K562 (cell line): ENCODE data around the gene TCEANC. TPM values are rescaled to one million over a fixed set of nuclear protein-coding genes. Genes with fewer than 3 reads are reported as not detected.

Experiments
- CBX3 ChIP-seq, 2 experiments: IDR thresholded peaks; 1 replicate in 1 of 2; 2 replicates in 1 of 2; pipeline ENCODE4 v1.6.1; 2012; ENCODE audit warnings: inconsistent platforms in 2 of 2, low read length in 2 of 2, borderline replicate concordance in 1 of 2, control low read depth in 1 of 2
- CBX5 ChIP-seq: IDR thresholded peaks from 2 replicates; pipeline ENCODE4 v1.6.1; 2014; ENCODE audit warnings: low read depth, borderline replicate concordance
- CEBPB ChIP-seq: fragments of 450-650 bp; IDR thresholded peaks from 2 replicates; pipeline ENCODE4 v1.6.1; 2016; ENCODE audit warnings: missing genetic modification characterization, missing compliant biosample characterization
- ELF2 ChIP-seq: fragments of 250-450 bp; sonication (Bioruptor Pico); IDR thresholded peaks from 2 replicates; pipeline ENCODE4 v1.5.0; 2021; ENCODE audit warnings: mild to moderate bottlenecking
- EP300 ChIP-seq: IDR thresholded peaks from 2 replicates; pipeline ENCODE4 v1.6.1; 2012; ENCODE audit warnings: low read length, improper control_type of control experiment
- FOSL1 ChIP-seq: fragments of 200-800 bp; sonication (Bioruptor generic); conservative IDR thresholded peaks from 2 replicates; pipeline ENCODE4 v1.6.1; 2016; ENCODE audit warnings: missing genetic modification characterization, missing compliant biosample characterization
- GABPA ChIP-seq: fragments of 200-800 bp; sonication (Bioruptor generic); conservative IDR thresholded peaks from 2 replicates; pipeline ENCODE4 v1.6.1; 2016; ENCODE audit warnings: low read depth, missing genetic modification characterization, missing compliant biosample characterization
- GATAD2A ChIP-seq: fragments of 450-650 bp; IDR thresholded peaks from 2 replicates; pipeline ENCODE4 v1.6.1; 2017
- IFI16 ChIP-seq: fragments of 250-450 bp; sonication (Bioruptor Pico); IDR thresholded peaks from 2 replicates; pipeline ENCODE4 v2.1.2; 2022; ENCODE audit warnings: mild to moderate bottlenecking, inconsistent platforms
- KDM5B ChIP-seq: fragments of 200-600 bp; sonication (generic); IDR thresholded peaks from 2 replicates; pipeline ENCODE4 v1.6.1; 2012; ENCODE audit warnings: low read depth, mild to moderate bottlenecking, moderate library complexity, low read length, control low read depth, inconsistent platforms; ENCODE audit not compliant: insufficient replicate concordance
- NR2F6 ChIP-seq: fragments of 450-650 bp; formaldehyde crosslinking; IDR thresholded peaks from 2 replicates; pipeline ENCODE4 v1.4.0; 2020; ENCODE audit warnings: mild to moderate bottlenecking
- PCBP2 ChIP-seq: fragments of 200-400 bp; formaldehyde crosslinking; IDR thresholded peaks from 2 replicates; pipeline ENCODE4 v1.6.1; 2018; ENCODE audit warnings: low read length, low read depth, mild to moderate bottlenecking, moderate library complexity; ENCODE audit not compliant: poor library complexity, severe bottlenecking
- SIX5 ChIP-seq, 2 experiments: IDR thresholded peaks; 2 replicates each; pipeline ENCODE4 v1.6.1; 2011; ENCODE audit warnings: low read length in 2 of 2, borderline replicate concordance in 1 of 2, low read depth in 1 of 2, mild to moderate bottlenecking in 1 of 2, moderate library complexity in 1 of 2; ENCODE audit not compliant: insufficient read depth in 1 of 2
- SMAD1 ChIP-seq: fragments of 150-350 bp; IDR thresholded peaks from 2 replicates; pipeline ENCODE4 v1.6.1; 2014; ENCODE audit warnings: low read length, low read depth; ENCODE audit not compliant: partially characterized antibody
- SPI1 ChIP-seq: IDR thresholded peaks from 2 replicates; pipeline ENCODE4 v1.6.1; 2011; ENCODE audit warnings: low read depth, low read length, control low read depth, borderline replicate concordance
- ZC3H8 ChIP-seq: fragments of 450-650 bp; IDR thresholded peaks from 2 replicates; pipeline ENCODE4 v1.6.1; 2017
- ZKSCAN8 ChIP-seq: fragments of 200-800 bp; sonication (Bioruptor generic); IDR thresholded peaks from 2 replicates; pipeline ENCODE4 v1.6.1; 2016; ENCODE audit warnings: missing genetic modification characterization, missing compliant biosample characterization
- ZNF174 ChIP-seq: fragments of 250-450 bp; sonication (Bioruptor Pico); IDR thresholded peaks from 2 replicates; pipeline ENCODE4 v1.4.0; 2020; ENCODE audit warnings: mild to moderate bottlenecking
- ZNF197 ChIP-seq: fragments of 200-800 bp; sonication (Bioruptor generic); IDR thresholded peaks from 2 replicates; pipeline ENCODE4 v1.6.1; 2016; ENCODE audit warnings: low read depth, missing genetic modification characterization, missing compliant biosample characterization
- ZNF217 ChIP-seq: sonication (generic); formaldehyde crosslinking; IDR thresholded peaks from 2 replicates; pipeline ENCODE4 v1.8.0; 2022; ENCODE audit warnings: mild to moderate bottlenecking, missing genetic modification reagents
- ZNF282 ChIP-seq: sonication (generic); formaldehyde crosslinking; IDR thresholded peaks from 2 replicates; pipeline ENCODE4 v1.8.1; 2023; ENCODE audit warnings: missing genetic modification reagents
- polyA plus RNA-seq, 8 experiments: library from polyadenylated mRNA; depleted of rRNA in 4 of 8; stranded (reverse) in 5 of 8; unstranded in 3 of 8; fragments of >200 nt; fragmentation: Nextera tagmentation in 2 of 8; fragmentation: Illumina TruSeq in 1 of 8; extraction: Ambion mirVana in 2 of 8; extraction: Trizol in 1 of 8; gene quantifications; 2 replicates each; pipeline versions ENCODE4 v1.2.1 to v1.2.3, GENCODE V29; 2011 to 2014; ENCODE audit warnings: inconsistent platforms in 1 of 8, missing spikeins in 1 of 8
- total RNA-seq, 7 experiments: library from RNA; depleted of rRNA in 6 of 7; stranded (reverse); fragments of >200 nt in 6 of 7; fragmentation: Illumina TruSeq in 2 of 7; extraction: Trizol in 2 of 7; gene quantifications; 2 replicates each; pipeline versions ENCODE4 v1.2.1 to v1.2.3, GENCODE V29; 2011 to 2021; ENCODE audit warnings: low replicate concordance in 1 of 7
- TF ChIP-seq, protein P1 (sequence below): fragments of 250-450 bp; sonication (Bioruptor Pico); IDR thresholded peaks from 2 replicates; pipeline ENCODE4 v1.8.0; 2022; ENCODE audit warnings: inconsistent platforms, mild to moderate bottlenecking, moderate library complexity, borderline replicate concordance
- TF ChIP-seq, protein P2 (sequence below): sonication (generic); formaldehyde crosslinking; IDR thresholded peaks from 2 replicates; pipeline ENCODE4 v1.8.0; 2022; ENCODE audit warnings: missing genetic modification reagents, mild to moderate bottlenecking, borderline replicate concordance
- TF ChIP-seq, protein P3 (sequence below): fragments of 250-450 bp; sonication (Bioruptor Pico); IDR thresholded peaks from 2 replicates; pipeline ENCODE4 v1.8.0; 2021; ENCODE audit warnings: moderate library complexity, mild to moderate bottlenecking, inconsistent platforms
- TF ChIP-seq, protein P4 (sequence below): fragments of 250-450 bp; sonication (Bioruptor Pico); IDR thresholded peaks from 2 replicates; pipeline ENCODE4 v1.5.0; 2020; ENCODE audit warnings: mild to moderate bottlenecking, borderline replicate concordance
- TF ChIP-seq, protein P5 (sequence below): sonication (generic); formaldehyde crosslinking; IDR thresholded peaks from 2 replicates; pipeline ENCODE4 v1.9.0; 2022; ENCODE audit warnings: mild to moderate bottlenecking, missing genetic modification reagents

Gene TCEANC
- total and polyA plus RNA-seq, 9 of the 15 experiments (the other 6 are each of a cell fraction or from before 2014, with no cell fraction given): 1.2 to 2.8 (median 2.0) TPM

DNA sequence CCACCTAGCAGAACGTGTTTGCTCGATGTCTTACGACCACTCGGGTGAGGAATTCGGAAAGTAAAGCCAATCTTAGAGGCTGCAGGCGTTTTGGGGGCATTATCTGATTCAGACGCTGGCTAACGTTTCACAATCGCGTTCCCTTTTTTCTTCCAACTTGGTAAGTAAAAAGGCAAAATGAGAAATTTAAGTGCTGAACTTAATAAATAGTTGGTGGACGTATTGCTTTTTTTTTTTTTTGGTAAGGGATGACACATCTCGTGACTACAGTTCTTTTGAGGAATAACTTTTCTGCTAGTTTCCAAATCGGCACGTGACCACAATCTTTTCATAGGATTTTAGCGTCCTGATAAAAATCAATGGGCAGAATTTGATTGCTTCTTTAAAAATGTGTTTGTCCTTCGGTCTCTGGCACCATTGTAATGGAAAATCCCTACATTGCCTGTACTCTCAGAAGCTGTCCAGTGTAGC, 36.8 kb downstream of the TCEANC start (continued):
- TF ChIP-seq, protein P1, sequence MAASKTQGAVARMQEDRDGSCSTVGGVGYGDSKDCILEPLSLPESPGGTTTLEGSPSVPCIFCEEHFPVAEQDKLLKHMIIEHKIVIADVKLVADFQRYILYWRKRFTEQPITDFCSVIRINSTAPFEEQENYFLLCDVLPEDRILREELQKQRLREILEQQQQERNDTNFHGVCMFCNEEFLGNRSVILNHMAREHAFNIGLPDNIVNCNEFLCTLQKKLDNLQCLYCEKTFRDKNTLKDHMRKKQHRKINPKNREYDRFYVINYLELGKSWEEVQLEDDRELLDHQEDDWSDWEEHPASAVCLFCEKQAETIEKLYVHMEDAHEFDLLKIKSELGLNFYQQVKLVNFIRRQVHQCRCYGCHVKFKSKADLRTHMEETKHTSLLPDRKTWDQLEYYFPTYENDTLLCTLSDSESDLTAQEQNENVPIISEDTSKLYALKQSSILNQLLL: no peak
- TF ChIP-seq NR2F6: no peak
- TF ChIP-seq CBX5: no peak
- no peak for TF ChIP-seq IFI16 (CRISPR knock-in tag)
- no peak for TF ChIP-seq SMAD1
- no peak for TF ChIP-seq KDM5B
- TF ChIP-seq ZNF217 (CRISPR knock-in tag): no peak
- no peak for TF ChIP-seq GABPA (tag)
- no peak for TF ChIP-seq ZC3H8
- TF ChIP-seq ZNF174: no peak
- TF ChIP-seq, protein P2, sequence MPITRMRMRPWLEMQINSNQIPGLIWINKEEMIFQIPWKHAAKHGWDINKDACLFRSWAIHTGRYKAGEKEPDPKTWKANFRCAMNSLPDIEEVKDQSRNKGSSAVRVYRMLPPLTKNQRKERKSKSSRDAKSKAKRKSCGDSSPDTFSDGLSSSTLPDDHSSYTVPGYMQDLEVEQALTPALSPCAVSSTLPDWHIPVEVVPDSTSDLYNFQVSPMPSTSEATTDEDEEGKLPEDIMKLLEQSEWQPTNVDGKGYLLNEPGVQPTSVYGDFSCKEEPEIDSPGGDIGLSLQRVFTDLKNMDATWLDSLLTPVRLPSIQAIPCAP (CRISPR knock-in tag): no peak
- TF ChIP-seq SIX5 (IDR thresholded peaks at IDR 0.05; ENCODE audit: borderline replicate concordance in 1 of 2, insufficient read depth in 1 of 2, low read depth in 1 of 2, low read length in 2 of 2): no peak
- TF ChIP-seq, protein P3, sequence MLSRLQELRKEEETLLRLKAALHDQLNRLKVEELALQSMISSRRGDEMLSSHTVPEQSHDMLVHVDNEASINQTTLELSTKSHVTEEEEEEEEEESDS: no peak
- TF ChIP-seq EP300: no peak
- peak; percentile 23; the same call in 1 of the 2 replicates for TF ChIP-seq SPI1
- no peak for TF ChIP-seq CBX3 (IDR thresholded peaks at IDR 0.05; ENCODE audit: borderline replicate concordance in 1 of 2, low read length in 2 of 2)
- no peak for TF ChIP-seq ZNF197 (CRISPR knock-in tag)
- no peak for TF ChIP-seq GATAD2A
- TF ChIP-seq ELF2: no peak
- no peak for TF ChIP-seq ZNF282 (CRISPR knock-in tag)
- TF ChIP-seq, protein P4, sequence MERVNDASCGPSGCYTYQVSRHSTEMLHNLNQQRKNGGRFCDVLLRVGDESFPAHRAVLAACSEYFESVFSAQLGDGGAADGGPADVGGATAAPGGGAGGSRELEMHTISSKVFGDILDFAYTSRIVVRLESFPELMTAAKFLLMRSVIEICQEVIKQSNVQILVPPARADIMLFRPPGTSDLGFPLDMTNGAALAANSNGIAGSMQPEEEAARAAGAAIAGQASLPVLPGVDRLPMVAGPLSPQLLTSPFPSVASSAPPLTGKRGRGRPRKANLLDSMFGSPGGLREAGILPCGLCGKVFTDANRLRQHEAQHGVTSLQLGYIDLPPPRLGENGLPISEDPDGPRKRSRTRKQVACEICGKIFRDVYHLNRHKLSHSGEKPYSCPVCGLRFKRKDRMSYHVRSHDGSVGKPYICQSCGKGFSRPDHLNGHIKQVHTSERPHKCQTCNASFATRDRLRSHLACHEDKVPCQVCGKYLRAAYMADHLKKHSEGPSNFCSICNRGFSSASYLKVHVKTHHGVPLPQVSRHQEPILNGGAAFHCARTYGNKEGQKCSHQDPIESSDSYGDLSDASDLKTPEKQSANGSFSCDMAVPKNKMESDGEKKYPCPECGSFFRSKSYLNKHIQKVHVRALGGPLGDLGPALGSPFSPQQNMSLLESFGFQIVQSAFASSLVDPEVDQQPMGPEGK (CRISPR knock-in tag): no peak
- TF ChIP-seq, protein P5, sequence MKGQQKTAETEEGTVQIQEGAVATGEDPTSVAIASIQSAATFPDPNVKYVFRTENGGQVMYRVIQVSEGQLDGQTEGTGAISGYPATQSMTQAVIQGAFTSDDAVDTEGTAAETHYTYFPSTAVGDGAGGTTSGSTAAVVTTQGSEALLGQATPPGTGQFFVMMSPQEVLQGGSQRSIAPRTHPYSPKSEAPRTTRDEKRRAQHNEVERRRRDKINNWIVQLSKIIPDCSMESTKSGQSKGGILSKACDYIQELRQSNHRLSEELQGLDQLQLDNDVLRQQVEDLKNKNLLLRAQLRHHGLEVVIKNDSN (CRISPR knock-in tag): no peak
- no peak for TF ChIP-seq PCBP2
- no peak for TF ChIP-seq ZKSCAN8 (CRISPR knock-in tag)
- TF ChIP-seq FOSL1 (tag): no peak
- peak; percentile 74 for TF ChIP-seq CEBPB (tag)
